Measurements from ENCODE around the gene TMEM52B.

GRCh38 chr12:10131111-10131690, 47.6 kb upstream of the TMEM52B start:
- TF ChIP-seq CTCF (IDR thresholded peaks at IDR 0.05) (no peak), POLR2A (IDR thresholded peaks at IDR 0.05) (no peak)

Measured in right lobe of liver (tissue), 4 donors.